GM19468 (cell line): ENCODE measurements around the gene SHC2.

Source experiments
- ATAC-seq: cut with Tn5 transposase; IDR thresholded peaks from one replicate; pipeline ENCODE4 v1.9.1; 2021; ENCODE audit warnings: mild to moderate bottlenecking, moderate library complexity, moderate number of reproducible peaks; ENCODE audit not compliant: unreplicated experiment; ENCODE audit errors: extremely low read depth

SHC2 gene

GRCh38 chr19:472005-472858, 11.4 kb upstream of the SHC2 start:
- no peak for ATAC-seq

- ATAC-seq = no peak
Measured at GRCh38 chr19:470701-471100, 9.9 kb upstream of the SHC2 start.

GRCh38 chr19:469833-470232, 9.0 kb upstream of the SHC2 start:
- ATAC-seq = no peak

GRCh38 chr19:468587-469256, 7.9 kb upstream of the SHC2 start:
- ATAC-seq = no peak

GRCh38 chr19:467554-467953, 6.7 kb upstream of the SHC2 start:
- no peak for ATAC-seq

GRCh38 chr19:465056-465816, 4.4 kb upstream of the SHC2 start:
- ATAC-seq = no peak

DNA sequence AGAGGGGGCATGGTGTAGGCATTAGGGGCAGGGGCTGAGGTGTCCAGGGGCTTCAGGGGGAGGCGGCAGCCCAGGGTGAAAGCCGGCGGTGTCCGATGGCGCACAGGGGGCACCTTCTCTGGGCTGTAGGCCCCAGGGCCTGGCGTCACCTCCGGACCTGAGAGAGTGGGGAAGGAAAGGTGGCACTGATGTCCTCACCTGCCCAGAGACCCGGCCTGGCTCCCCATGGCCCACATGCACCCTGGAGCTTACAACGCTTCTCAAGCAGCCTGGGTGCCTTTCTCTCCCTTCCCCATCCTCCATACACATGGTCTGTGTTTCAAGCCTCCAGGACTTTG, 3.3 kb upstream of the SHC2 start:
- ATAC-seq = no peak

GRCh38 chr19:463483-464207, 2.8 kb upstream of the SHC2 start:
- ATAC-seq = no peak

- no peak for ATAC-seq
Measured at GRCh38 chr19:461721-462551, 1.1 kb upstream of the SHC2 start.

DNA sequence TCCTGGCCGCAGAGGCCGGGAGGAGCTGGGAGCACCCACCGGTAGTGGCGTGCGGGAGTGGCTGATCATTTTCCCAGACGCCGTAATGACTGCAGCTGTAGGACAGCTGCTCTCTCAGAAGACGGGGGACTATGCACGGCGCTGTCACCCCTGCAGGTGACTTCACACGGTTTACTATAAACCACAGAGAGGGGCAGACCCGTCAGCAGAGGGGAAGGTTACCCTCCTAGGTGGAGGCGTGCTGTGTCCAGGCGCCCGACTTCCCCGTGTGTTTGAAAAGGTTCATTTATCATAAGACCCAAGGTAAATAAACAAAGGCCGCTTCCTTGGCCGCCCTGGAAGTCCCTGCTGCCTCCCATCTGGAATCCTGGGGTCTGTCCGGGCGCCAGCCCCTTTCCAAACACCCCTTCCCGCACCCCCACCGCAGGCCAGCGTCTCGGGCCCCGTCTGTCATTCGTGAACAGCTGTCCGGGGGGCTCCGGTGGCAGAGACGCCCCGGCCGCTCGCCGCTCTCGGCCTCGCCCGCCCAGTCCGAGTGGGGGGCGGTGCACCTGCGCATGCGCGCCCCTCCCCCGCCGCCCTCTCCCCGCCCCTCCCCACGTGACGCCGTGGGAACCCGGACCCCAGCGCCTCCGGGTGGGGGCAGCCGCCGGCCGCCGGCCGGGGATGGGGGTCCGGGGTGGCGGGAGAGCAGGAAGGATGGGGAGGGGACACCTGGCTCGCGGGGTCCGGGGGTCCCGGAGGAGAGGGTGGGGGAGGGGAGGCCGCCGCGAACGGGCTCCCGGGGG, 915 bp downstream of the SHC2 start:
- ATAC-seq = no peak

GRCh38 chr19:458091-459042, 2.5 kb downstream of the SHC2 start:
- no peak for ATAC-seq

DNA sequence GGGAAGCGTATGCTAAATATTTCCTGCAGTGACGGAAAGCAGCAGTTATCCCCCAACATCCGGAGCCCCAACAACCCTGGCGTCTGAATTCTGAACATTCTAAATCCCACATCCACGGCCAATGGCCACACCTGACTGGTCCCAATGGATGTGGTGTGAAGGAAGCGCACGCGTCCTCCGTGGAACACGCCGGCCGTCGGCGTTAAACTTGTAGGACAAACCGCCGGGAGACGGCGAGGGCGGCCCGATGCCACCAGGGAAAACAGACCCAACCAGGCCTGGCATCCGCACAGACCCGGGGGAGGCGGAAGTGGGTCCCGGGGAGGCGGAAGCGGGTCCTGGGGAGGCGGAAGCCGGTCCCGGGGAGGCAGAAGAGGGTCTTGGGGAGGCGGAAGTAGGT, 3.2 kb downstream of the SHC2 start:
- ATAC-seq = no peak

DNA sequence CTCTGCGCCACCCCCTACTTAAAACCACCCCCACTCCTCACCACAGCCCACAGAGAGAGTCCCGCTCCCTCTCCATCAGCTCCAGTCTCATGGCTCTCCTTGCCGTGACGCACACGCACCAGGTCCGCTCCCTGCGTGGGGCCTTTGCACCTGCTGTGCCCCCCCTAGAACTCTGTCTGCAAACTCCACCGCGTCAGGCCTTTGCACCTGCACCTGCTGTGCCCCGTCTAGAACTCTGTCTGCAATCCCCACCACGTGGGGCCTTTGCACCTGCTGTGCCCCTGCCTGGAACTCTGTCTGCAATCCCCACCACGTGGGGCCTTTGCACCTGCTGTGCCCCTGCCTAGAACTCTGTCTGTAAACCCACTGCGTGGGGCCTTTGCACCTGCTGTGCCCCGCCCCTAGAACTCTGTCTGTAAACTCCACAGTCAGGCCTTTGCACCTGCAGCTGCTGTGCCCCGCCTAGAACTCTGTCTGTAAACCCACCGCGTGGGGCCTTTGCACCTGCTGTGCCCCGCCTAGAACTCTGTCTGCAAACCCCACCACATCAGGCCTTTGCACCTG, 4.2 kb downstream of the SHC2 start:
- no peak for ATAC-seq

- no peak for ATAC-seq
Measured at GRCh38 chr19:455851-456546, 4.8 kb downstream of the SHC2 start.

- ATAC-seq = no peak
Measured at GRCh38 chr19:455031-455705, 5.7 kb downstream of the SHC2 start.

DNA sequence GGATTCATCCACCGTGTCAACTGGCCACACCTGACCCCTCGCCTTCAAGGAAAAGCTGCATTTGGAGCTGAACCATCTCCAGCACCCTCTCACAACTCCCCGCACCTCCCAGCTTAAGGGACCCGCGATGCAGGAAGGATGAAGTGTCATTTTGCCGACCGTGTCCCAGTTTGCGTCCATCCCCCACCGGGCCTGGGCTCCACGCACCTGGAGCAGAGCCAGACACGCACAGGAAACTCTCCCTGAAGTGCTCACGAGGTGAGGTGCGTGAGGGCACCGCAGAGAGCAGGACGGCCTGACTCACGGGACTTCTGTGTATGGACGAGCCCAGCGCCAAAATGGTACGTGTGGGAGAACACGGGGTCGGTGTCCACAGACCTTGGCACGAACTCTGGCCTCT, 7.2 kb downstream of the SHC2 start:
- no peak for ATAC-seq
